ENCODE results near the gene ANKRD17.

DNA sequence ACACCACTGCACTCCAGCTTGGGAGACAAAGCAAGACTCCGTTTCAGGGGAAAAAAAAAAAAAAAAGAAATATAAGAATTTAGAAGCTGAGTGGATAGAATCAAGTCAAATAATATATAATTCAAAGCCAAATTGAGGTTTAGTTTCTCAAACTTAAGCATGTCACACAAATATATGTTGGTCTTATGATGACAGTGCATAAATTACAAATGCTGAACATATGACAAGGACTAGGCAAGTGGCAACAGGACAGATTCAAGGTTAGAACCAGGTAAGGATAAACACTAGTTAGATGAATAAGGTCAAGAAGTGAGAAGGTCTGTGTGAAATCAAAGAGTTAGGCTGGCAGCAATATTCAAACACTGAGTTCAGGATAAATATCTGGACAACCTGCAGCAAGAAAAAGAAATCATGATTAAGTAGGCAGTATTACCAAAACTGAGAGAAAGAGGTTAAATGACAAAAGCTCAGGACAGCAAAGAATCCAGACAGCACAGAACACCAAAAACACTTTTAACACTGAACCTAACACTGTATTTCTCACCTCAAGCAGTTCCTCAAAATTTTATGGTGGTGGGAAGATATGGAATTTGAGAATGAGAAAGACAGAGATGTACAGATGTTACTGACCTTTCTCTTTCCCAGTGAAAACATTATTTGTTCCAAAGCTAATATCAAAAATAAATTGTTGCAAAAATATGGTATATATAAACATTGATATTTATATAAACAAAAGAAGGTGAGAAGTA lies 45.4 kb downstream of the ANKRD17 start:
- TF ChIP-seq, protein P1, sequence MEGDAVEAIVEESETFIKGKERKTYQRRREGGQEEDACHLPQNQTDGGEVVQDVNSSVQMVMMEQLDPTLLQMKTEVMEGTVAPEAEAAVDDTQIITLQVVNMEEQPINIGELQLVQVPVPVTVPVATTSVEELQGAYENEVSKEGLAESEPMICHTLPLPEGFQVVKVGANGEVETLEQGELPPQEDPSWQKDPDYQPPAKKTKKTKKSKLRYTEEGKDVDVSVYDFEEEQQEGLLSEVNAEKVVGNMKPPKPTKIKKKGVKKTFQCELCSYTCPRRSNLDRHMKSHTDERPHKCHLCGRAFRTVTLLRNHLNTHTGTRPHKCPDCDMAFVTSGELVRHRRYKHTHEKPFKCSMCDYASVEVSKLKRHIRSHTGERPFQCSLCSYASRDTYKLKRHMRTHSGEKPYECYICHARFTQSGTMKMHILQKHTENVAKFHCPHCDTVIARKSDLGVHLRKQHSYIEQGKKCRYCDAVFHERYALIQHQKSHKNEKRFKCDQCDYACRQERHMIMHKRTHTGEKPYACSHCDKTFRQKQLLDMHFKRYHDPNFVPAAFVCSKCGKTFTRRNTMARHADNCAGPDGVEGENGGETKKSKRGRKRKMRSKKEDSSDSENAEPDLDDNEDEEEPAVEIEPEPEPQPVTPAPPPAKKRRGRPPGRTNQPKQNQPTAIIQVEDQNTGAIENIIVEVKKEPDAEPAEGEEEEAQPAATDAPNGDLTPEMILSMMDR (IDR thresholded peaks at IDR 0.05; ENCODE audit: low read depth, low read length) = no peak
- TF ChIP-seq MYC (IDR thresholded peaks at IDR 0.05; ENCODE audit: low read depth, low read length) = no peak
- no peak for TF ChIP-seq POLR2A (IDR thresholded peaks at IDR 0.05; ENCODE audit: extremely low read depth, insufficient read length)
- TF ChIP-seq MAX (IDR thresholded peaks at IDR 0.05; ENCODE audit: low read depth, low read length) = no peak
